NCI-H345 (cell line): ENCODE results near the gene EZH1.
"Not testable (repeated sequence)": the region's sequence is repeated elsewhere in the genome, so short reads cannot be mapped to it uniquely, and the experiment has no call there.

Source experiments
- DNase-seq: peaks from one replicate; lab custom pipeline; 2025; lab: John Stamatoyannopoulos, UW

Gene EZH1

GRCh38 chr17:42669977-42670788 lies 74.7 kb downstream of the EZH1 start:
- DNase-seq, result no peak

GRCh38 chr17:42669705-42669976 lies 75.2 kb downstream of the EZH1 start:
- DNase-seq, result no peak

- no peak for DNase-seq
These were observed 77.5 kb downstream of the EZH1 start for GRCh38 chr17:42667088-42667951.

- DNase-seq, result not testable (repeated sequence)
These were observed 78.7 kb downstream of the EZH1 start for GRCh38 chr17:42666126-42666525.

GRCh38 chr17:42665581-42666001 lies 79.2 kb downstream of the EZH1 start:
- DNase-seq, result no peak

- DNase-seq, result no peak
These were observed 84.0 kb downstream of the EZH1 start for GRCh38 chr17:42660692-42661345.

GRCh38 chr17:42659932-42660274 lies 84.9 kb downstream of the EZH1 start:
- not testable (repeated sequence) for DNase-seq

- peak; percentile 95 for DNase-seq
These were observed 85.5 kb downstream of the EZH1 start, which contains the start of gene TUBG2 for GRCh38 chr17:42659079-42659931. Gene TUBG2, plus strand, starts transcription at chr17:42659284. Its CDS starts 220 bp downstream, at chr17:42659504.

GRCh38 chr17:42657824-42658588 lies 86.8 kb downstream of the EZH1 start:
- DNase-seq, result no peak

GRCh38 chr17:42655528-42655927 lies 89.3 kb downstream of the EZH1 start:
- no peak for DNase-seq

- DNase-seq, result no peak
These were observed 91.4 kb downstream of the EZH1 start for GRCh38 chr17:42653179-42654124.

GRCh38 chr17:42651392-42651791 lies 93.4 kb downstream of the EZH1 start:
- no peak for DNase-seq
